A549 (cell line): ENCODE results near the gene PMVK.
A peak's percentile ranks its signal among the peaks of the same experiment; 100 is the strongest.

Experiments
- CEBPB ChIP-seq, 2 experiments: fragments of >200 bp in 1 of 2; sonication (Bioruptor Twin) in 1 of 2; formaldehyde crosslinking in 1 of 2; IDR thresholded peaks; 2 replicates each; pipeline ENCODE4 v1.6.1; 2012 to 2016
- CHD2 ChIP-seq: fragments of 150-350 bp; IDR thresholded peaks from 2 replicates; pipeline ENCODE4 v1.6.1; 2014; ENCODE audit warnings: low read length; ENCODE audit not compliant: partially characterized antibody
- EP300 ChIP-seq, 2 experiments: fragments of >200 bp; sonication (Bioruptor Twin); formaldehyde crosslinking; IDR thresholded peaks; 2 replicates in 1 of 2; 3 replicates in 1 of 2; pipeline ENCODE4 v1.6.1; 2016 to 2017
- HDAC2 ChIP-seq: fragments of 200-600 bp; sonication (generic); IDR thresholded peaks from 2 replicates; pipeline ENCODE4 v1.6.1; 2016
- JUN ChIP-seq, 2 experiments: fragments of >200 bp; sonication (Bioruptor Twin); formaldehyde crosslinking; IDR thresholded peaks; 2 replicates in 1 of 2; 3 replicates in 1 of 2; pipeline ENCODE4 v1.6.1; 2016 to 2017
- KDM5A ChIP-seq: fragments of 200-600 bp; sonication (generic); IDR thresholded peaks from 2 replicates; pipeline ENCODE4 v1.6.1; 2016; ENCODE audit warnings: antibody characterized with exemption, mild to moderate bottlenecking
- MAFK ChIP-seq: fragments of 450-650 bp; IDR thresholded peaks from 2 replicates; pipeline ENCODE4 v1.6.1; 2014; ENCODE audit not compliant: partially characterized antibody
- MYC ChIP-seq: IDR thresholded peaks from 2 replicates; pipeline ENCODE4 v1.6.1; 2012; ENCODE audit warnings: mild to moderate bottlenecking, inconsistent platforms, low read length, improper control_type of control experiment, borderline replicate concordance
- POLR2A ChIP-seq: IDR thresholded peaks from 2 replicates; pipeline ENCODE4 v1.6.1; 2012; ENCODE audit warnings: mild to moderate bottlenecking, low read length
- RAD21 ChIP-seq, 2 experiments: fragments of >200 bp in 1 of 2; sonication (Bioruptor Twin) in 1 of 2; formaldehyde crosslinking in 1 of 2; IDR thresholded peaks in 1 of 2; conservative IDR thresholded peaks in 1 of 2; 2 replicates in 1 of 2; 3 replicates in 1 of 2; pipeline ENCODE4 v1.6.1; 2012 to 2018; ENCODE audit warnings: inconsistent platforms in 1 of 2
- SMC3 ChIP-seq: fragments of >200 bp; sonication (Bioruptor Twin); formaldehyde crosslinking; IDR thresholded peaks from 3 replicates; pipeline ENCODE4 v1.6.1; 2018; ENCODE audit warnings: inconsistent platforms
- TF ChIP-seq, protein P1 (sequence below): fragments of >200 bp; sonication (Bioruptor Twin); formaldehyde crosslinking; IDR thresholded peaks from 3 replicates; pipeline ENCODE4 v1.5.1; 2016
- TF ChIP-seq, protein P2 (sequence below): fragments of 250-450 bp; sonication (Bioruptor Pico); IDR thresholded peaks from 2 replicates; pipeline ENCODE4 v1.5.0; 2021; ENCODE audit warnings: mild to moderate bottlenecking, moderate library complexity, borderline replicate concordance
- TF ChIP-seq, protein P3 (sequence below): IDR thresholded peaks from 2 replicates; pipeline ENCODE4 v1.6.1; 2012

DNA sequence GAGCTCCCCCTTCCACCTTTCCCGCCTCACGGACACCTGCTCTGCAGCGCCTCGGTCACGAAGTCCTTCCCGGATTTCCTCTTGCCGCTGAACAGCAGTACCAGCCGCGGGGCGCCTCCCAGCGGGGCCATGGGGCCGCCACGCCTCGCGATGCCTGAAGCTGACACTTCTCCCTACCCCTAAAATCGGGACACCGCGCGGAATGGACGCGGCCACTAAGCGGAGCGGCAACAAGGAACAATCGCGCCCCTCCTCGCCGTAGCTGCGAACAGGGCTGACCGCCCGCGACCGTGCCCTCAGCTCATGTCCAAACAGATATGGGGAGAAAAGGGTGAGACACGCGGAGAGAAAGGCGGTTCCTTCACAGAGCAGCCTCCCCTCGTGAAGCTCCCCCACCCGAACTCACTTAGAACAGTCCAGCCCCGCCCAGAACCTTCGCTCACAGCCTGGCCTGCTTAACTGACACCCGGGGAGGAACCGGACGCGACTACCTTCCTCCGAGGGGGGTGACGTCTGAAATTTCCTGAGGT is at the start of gene PMVK:
- TF ChIP-seq RAD21 (conservative IDR thresholded peaks at IDR 0.05 in 1 of 2, IDR thresholded peaks at IDR 0.05 in 1 of 2) (peak in 1 of 2 experiments; percentile 32; a peak in 3 of 5 replicates), POLR2A (peak; percentile 80), JUN (IDR thresholded peaks at IDR 0.05) (peak in 1 of 2 experiments; percentile 59; a peak in 2 of 5 replicates), CHD2 (peak; percentile 78), SMC3 (no peak), HDAC2 (no peak), EP300 (IDR thresholded peaks at IDR 0.05) (no peak), CEBPB (IDR thresholded peaks at IDR 0.05) (no peak), MAFK (no peak), KDM5A (no peak), MYC (peak; percentile 39; the same call in 1 of the 2 replicates)
- TF ChIP-seq, protein P1, sequence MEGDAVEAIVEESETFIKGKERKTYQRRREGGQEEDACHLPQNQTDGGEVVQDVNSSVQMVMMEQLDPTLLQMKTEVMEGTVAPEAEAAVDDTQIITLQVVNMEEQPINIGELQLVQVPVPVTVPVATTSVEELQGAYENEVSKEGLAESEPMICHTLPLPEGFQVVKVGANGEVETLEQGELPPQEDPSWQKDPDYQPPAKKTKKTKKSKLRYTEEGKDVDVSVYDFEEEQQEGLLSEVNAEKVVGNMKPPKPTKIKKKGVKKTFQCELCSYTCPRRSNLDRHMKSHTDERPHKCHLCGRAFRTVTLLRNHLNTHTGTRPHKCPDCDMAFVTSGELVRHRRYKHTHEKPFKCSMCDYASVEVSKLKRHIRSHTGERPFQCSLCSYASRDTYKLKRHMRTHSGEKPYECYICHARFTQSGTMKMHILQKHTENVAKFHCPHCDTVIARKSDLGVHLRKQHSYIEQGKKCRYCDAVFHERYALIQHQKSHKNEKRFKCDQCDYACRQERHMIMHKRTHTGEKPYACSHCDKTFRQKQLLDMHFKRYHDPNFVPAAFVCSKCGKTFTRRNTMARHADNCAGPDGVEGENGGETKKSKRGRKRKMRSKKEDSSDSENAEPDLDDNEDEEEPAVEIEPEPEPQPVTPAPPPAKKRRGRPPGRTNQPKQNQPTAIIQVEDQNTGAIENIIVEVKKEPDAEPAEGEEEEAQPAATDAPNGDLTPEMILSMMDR = peak; percentile 39; the same call in 2 of the 3 replicates
- TF ChIP-seq, protein P2, sequence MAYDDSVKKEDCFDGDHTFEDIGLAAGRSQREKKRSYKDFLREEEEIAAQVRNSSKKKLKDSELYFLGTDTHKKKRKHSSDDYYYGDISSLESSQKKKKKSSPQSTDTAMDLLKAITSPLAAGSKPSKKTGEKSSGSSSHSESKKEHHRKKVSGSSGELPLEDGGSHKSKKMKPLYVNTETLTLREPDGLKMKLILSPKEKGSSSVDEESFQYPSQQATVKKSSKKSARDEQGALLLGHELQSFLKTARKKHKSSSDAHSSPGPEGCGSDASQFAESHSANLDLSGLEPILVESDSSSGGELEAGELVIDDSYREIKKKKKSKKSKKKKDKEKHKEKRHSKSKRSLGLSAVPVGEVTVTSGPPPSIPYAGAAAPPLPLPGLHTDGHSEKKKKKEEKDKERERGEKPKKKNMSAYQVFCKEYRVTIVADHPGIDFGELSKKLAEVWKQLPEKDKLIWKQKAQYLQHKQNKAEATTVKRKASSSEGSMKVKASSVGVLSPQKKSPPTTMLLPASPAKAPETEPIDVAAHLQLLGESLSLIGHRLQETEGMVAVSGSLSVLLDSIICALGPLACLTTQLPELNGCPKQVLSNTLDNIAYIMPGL (CRISPR knock-in tag) = no peak
- TF ChIP-seq, protein P3, sequence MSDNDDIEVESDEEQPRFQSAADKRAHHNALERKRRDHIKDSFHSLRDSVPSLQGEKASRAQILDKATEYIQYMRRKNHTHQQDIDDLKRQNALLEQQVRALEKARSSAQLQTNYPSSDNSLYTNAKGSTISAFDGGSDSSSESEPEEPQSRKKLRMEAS = peak; percentile 99
